ENCODE results near the gene OGFOD1.
A peak's percentile ranks its signal among the peaks of the same experiment; 100 is the strongest.

The OGFOD1 gene

DNA sequence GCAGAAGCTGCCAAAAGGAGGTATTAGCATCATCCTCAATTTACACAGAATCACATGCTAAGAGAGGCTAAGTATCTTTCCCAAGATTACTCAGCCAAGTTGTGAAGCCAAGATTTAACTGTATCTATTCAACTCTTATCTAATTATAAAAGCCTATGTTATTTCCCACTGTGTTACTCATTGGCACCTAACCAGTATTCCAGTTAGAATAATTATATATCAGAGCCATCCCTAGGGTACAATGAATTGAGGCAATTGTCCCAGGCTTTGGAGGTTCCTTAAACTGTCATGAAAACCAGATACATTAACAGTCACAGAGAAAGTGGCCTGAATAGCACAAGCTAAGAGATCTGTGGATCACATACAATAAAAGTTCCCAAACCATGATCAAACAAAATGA, 15.1 kb upstream of the OGFOD1 start:
- no peak for DNase-seq

DNA sequence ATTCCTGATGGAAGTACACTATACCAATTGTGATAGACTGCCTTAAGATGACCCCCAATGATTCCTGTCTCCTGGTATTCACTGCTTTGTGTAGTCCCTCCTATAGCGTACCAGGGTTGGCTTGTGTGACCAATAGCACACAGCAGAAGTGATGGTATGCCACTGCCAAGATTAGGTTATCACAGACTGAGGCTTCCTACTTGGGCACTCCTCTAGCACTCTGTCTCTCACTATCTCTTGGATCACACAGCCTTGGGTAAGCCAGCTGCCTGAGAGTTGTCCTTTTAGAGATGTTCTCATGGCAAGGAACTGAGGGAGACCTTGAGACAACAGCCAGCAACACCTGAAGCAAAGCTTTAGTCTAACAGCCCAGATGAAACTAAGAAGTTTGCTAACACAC, 13.3 kb upstream of the OGFOD1 start:
- no peak for DNase-seq

DNA sequence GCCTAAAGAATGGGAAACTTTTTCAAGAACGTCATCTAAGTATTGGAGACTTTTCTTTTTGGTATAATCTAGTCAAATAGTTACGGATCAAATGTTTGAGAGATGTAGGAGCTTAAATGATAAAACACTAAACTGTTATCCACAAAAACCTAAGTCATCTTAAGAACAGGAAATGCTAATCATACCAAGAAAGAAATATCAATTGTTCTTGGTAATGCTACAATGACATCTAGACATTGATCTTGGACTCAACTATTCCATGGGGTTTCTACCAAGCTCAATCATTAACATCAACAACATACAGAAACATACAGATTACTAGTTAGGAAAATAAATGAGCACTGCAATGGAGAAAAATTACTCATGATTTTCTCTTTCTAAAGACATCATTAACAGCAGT, 4.1 kb upstream of the OGFOD1 start:
- no peak for DNase-seq

GRCh38 chr16:56448005-56448404, 3.3 kb upstream of the OGFOD1 start:
- DNase-seq: no peak

DNA sequence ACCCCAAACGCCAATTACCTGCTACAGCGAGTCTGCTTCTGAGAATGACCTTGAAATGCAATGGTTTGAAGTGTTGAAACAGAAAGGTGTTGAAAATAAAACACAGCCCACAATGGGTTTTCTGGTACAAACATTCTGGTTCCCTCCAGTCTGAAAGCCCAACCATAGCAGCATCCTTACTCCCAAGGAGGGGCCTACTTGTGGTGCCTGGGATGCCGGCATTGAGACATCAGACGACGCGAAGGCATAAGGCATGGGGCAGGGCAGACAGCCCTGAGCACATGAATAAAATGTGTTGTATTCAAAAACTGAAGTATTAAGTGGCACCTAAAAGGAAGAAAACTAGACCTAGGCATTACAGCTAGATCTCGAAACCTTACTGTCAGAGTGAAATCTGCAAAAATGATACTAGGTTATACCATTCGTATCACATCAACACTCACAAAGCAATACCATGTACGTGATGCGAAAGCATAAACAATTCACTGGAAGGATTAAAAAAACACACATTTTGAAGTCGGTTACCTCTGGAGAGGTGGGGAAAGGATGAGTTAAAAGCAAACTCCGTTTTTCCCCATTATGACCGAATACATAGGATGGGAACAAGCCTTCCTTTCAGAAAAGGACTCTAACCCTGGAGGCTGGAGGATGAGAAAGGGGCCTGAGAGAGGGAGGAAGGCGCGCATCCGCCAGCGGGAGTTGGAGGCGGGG, 924 bp upstream of the OGFOD1 start:
- DNase-seq: no peak

DNA sequence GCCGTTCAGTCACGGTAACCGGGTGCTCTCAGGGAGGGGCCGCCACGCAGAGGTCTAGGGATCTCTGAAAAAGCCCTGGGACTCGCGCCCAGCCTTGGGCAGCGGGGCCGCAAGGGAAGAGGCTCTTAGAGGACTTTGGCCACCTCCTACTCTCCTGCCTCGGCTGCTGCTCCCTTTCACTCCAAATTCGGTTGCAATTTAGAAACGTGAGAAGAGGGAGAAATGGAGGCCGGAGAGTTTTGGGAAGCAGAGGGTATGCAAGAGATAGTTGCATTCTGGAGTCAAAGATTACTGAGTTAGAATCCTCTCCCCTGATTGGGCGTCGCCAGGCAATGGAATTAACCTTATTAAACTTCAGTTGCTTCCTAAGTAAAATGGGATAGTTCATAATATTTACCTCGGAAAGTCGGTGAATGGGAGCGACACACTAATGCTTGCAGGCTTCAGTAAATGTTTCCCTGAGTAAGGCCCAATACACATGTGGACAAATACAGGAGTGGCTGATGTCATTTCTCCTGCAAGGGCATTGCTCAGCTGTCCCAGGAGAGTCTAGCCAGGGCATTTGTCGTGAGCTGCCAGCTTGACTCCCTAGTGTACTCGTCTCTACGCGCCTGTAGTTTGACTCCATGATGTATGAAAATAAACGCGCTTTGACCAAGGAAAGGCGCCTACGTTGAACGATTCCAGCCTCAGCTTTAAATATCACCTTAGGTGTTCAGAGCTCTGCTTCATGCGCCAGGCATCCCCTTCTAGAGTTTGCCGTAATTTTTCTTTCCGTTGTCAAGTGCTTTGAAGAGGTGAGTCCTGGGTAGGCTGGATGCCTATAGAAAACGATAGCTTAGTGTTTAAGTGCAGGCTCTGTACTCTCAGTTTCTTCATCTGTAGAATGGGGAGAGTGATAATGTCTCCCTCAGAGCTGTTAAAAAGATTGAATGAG, 667 bp downstream of the OGFOD1 start:
- DNase-seq: peak; percentile 7

DNA sequence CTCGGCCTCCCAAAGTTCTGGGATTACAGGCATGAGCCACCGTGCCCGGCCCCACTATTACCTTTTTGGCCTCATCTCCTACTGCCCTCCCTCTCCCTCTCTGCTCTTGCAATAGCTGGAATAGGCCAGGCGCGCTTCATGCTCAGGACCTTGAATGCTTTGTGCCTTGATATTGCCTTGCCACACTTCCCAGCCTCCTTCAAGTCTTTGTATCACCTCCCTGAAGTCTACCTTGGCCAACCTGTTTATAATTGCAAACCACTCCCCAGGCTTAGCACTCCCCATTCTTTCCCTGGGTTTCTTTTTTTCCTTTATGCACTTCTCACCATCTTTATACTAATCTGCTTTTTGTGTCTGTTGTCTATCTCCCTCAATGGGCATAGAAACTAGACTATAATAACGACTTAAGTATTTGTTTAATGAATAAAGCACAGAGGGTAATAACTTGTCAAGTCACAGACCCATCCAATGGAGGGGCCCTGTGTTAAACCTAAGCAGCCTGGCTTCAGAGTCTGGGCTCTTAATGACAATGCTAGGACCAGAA, 6.6 kb downstream of the OGFOD1 start:
- no peak for DNase-seq

DNA sequence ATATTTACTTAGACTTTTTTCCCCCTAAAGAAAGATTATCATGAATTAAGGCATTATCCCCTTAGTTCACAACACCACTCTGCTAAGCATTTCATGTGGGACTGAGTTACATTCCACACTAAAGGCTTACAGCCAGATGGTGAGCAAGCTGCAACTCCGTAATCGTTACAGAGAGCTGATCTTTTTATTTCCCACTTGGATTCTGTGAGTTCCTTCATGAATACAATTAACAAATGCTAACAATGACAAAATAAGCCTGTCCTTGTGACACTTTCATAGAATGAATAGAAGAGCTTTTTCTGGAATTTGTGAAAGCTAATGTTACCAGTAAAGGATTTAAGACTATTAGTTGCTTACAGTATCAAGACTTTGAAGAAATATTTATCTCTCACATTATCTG, 8.7 kb downstream of the OGFOD1 start:
- no peak for DNase-seq

DNA sequence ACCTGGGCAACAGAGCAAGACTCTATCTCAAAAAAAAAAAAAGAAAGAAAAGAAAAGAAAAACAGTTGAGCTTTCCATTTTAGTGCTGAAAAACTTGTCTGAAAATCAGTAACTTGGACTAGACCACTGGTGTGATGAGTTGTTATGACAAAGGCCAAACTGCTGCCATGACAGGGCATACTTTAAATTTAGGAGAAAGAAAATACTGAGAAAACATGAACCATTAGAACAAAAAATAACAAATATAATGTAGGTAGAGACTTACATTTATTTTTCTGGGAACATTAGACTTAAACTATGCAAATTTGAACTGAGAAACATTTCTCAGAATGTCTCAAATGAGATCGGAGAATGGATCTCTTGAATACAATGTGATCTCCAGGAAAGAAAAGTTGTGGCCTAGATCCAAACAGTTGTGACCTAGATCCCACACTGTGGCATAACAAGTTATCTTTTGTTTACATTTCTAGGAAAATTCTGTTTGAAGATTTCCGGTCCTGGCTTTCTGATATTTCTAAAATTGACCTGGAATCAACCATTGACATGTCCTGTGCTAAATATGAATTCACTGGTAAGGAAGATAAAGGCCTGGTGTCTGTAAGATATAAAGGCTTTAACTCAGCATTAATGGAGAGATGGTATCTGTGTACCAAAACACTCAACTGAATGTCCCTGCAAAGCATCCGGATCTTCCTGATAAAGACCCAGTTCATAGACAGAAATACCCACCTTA, 10.9 kb downstream of the OGFOD1 start:
- DNase-seq: no peak

- no peak for DNase-seq
Observed at GRCh38 chr16:56463153-56463552, 11.8 kb downstream of the OGFOD1 start.

DNA sequence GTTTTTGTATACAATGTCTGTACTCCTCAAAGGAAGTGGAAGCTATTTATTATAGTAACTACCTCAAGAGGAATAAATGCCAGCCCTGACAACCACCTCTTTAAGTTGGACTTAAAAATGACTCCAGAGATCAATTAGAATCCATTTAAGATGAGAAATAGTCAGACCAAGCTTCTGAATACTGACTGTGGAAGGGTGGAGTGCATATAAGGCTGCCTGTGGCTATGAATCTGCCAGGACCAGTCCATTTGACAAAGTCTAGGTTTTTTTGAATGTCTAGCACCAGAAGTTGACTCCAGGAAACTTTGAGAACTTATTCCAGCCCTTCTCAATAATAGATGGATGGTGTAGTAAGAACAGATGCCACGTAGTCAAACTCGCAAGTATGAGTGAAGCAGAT, 15.0 kb downstream of the OGFOD1 start:
- no peak for DNase-seq

GRCh38 chr16:56468800-56469199, 17.4 kb downstream of the OGFOD1 start:
- no peak for DNase-seq

DNA sequence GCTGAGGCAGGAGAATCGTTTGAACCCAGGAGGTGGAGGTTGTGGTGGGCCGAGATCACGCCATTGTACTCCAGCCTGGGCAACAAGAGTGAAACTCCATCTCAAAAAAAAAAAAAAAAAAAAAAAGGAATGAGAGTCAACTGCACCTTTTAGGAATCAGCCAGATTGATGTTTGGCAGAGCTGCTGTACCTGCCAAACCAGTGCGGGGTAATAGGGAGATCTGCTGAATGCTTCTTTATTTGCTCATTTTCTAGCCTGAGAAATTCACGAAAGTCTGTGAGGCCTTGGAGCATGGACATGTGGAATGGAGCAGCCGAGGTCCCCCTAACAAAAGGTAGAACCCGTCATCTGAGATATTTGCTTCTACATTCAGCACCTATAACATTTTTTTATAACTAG, 18.4 kb downstream of the OGFOD1 start:
- no peak for DNase-seq

DNA sequence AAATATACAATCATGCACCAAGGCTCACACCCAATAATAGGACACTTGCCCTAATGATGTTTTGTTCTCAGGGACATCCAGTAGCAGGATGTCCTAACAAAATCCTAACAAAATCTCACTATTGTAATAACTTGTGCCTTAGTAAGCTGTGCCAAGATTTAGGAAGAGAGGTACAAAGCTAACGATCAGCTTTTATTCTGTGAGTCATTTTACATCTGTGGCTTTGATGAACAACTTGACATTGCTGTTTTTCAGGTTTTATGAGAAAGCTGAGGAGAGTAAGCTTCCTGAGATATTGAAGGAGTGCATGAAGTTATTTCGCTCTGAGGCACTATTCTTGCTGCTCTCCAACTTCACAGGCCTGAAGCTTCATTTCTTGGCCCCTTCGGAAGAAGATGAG, 18.9 kb downstream of the OGFOD1 start:
- DNase-seq: no peak

GRCh38 chr16:56470666-56471065, 19.3 kb downstream of the OGFOD1 start:
- no peak for DNase-seq

- DNase-seq: no peak
Observed at GRCh38 chr16:56475201-56475600, 23.8 kb downstream of the OGFOD1 start.

DNA sequence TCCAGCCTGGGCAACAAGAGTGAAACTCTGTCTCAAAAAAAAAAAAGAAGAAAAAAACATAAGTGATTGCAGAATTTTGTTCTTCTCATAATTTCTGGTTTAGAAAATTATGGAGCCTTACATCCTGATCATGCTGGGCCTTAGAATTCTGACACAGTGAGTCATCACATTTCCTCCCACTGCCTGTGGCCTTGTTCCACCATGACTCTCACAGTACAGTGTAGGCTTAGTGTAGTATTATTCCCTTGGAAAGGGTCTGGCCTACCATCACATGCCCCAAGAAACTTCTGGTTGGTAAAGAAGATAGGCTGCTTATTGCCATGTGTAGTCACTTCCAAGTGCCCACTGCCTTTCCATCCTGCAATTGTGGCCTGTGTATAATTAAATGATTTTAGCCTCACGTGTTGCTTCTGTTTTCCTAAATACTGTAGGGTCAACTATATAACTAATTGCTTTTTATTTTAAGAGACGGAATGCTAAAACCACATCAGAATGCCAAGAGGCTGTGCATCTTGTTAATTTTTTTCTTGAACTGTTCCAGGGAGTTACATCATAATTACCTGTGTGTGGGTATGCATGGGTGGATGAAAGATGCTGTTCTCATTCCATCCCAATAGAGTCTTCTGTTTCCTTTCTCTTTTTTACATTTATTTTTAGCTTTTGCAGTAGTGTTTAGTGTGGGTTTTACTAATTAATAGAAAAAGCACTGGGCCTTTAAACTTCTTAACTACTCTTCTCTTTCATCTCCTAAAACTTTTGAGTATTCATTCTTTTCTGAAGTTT, 25.9 kb downstream of the OGFOD1 start:
- DNase-seq: no peak

DNA sequence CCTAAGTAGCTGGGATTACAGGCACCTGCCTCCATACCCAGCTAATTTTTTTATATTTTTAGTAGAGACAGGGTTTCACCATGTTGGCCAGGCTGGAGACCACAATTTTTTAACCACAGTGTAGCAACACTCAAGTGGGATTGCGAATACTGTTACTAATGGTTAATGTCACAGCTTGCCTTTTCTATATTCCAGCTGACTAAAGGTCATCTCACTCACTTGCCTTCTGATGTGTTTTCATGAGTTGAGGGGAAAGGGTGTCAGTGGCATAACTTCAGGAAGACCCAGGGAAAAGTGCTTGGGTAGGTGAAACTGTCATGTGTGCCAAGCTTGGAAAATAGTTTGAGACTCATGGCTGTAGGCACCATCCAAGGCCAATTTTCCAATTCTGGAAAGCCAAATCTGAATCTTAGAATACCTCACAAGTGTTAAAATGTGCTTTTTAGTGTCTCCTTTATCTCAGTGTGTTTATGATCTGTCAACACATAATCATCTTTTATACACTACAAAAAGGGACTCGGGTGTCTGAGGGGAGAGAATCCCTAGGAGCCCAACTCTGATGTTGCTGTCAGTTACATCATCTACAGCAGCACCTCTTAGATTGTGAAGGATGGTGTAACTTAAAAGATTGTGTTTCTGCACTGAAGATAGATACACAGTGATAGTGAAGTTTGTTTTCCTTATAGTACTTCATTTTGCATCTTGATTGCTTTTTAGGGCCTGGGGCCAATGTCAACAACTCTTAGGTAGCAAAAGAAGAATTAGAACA, 27.1 kb downstream of the OGFOD1 start:
- DNase-seq: no peak

- no peak for DNase-seq
Observed at GRCh38 chr16:56479469-56479868, 28.1 kb downstream of the OGFOD1 start.

DNA sequence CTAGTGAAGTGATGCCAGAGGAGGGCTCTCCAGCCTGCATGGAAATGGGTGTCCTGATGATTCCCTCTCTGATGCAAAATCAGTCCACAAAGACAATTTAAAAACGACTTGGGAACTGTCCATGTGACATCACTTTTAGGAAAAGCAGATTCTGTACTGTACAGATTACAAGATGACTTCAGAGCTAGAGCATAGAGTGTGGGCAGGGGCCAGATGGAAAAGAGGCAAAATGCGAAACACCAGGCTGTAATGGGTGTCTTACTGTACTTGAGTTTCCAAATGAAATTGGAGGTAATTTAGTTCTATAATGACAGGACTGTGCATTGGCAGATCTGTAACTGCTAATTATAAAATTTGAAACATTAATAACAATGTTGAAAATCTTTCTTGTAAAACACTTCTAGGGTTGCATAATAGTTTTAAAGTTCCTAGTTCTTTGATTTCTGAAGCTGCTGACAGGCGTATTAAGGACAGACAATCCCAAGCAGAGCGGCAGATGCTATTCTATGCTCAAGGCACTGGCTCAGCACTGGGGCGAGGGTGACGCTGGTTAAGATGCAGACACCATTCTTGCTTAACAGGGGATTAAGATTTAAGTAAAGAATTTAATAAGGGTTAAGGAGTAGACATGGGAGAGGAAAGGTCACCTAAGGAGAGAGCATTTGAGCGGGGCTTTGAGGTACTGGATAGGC, 29.6 kb downstream of the OGFOD1 start:
- no peak for DNase-seq
